ENCODE measurements around the gene GPD1L. TPM values are rescaled to one million over a fixed set of nuclear protein-coding genes. Genes with fewer than 3 reads are reported as not detected.

GPD1L gene
- total RNA-seq, 1 experiment from 2014 or later, result 2.8 TPM

DNA sequence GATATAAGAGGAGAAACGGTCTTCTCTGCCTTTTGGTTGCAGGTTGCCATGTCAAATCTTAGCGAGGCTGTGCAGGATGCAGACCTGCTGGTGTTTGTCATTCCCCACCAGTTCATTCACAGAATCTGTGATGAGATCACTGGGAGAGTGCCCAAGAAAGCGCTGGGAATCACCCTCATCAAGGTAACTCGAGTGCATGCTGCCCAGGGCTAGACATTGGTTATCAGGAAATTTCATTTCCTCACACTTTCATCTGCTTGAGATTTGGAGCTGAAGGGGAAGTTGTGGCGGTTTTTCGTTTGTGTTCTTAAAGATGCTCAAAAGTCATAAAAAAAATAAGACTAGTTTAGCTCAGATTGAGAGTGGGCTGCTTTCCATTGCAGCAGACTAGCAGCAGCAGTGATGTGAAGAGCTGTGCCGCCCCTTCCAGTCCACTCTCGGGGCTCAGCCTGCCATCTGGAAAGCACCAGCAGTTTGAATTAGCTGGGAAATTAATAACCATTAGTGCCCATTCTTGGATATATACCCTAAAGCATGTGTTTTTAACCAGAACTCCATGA is 32.2 kb downstream of the GPD1L start:
- H3K27me3 ChIP-seq (ENCODE audit: control insufficient read depth, insufficient read depth, low read length), result no peaks in the 10 kb centered on the region
- H3K4me3 ChIP-seq (ENCODE audit: insufficient read depth, low read depth, low read length), result no peak overlapping the region
- DNase-seq, result no peak
- H3K36me3 ChIP-seq (replicated peaks; ENCODE audit: control insufficient read depth, insufficient read depth, low read length), result no peaks in the 10 kb centered on the region

DNA sequence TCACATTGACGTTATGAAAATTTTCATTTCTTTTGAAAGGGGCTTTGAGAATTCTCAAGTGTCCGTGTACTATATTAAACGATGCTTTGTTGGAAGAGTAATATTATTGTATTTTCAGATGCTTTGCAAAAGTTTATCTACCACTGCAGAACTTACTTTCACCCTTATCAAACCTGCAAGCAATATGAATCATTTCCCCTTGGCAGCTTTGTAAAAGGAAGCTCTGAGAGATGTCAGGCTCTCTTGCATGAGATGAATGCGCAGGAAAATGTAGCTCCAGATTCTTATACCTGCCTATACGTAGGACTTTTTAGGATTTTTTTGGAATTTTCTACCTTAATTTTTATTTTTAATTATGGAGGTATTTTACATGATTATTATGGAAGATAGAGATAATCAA is 34.5 kb downstream of the GPD1L start:
- H3K36me3 ChIP-seq (replicated peaks; ENCODE audit: control insufficient read depth, insufficient read depth, low read length), result no peaks in the 10 kb centered on the region
- no peak for DNase-seq
- no peaks in the 10 kb centered on the region for H3K27me3 ChIP-seq (ENCODE audit: control insufficient read depth, insufficient read depth, low read length)
- H3K4me3 ChIP-seq (ENCODE audit: insufficient read depth, low read depth, low read length), result no peak overlapping the region

DNA sequence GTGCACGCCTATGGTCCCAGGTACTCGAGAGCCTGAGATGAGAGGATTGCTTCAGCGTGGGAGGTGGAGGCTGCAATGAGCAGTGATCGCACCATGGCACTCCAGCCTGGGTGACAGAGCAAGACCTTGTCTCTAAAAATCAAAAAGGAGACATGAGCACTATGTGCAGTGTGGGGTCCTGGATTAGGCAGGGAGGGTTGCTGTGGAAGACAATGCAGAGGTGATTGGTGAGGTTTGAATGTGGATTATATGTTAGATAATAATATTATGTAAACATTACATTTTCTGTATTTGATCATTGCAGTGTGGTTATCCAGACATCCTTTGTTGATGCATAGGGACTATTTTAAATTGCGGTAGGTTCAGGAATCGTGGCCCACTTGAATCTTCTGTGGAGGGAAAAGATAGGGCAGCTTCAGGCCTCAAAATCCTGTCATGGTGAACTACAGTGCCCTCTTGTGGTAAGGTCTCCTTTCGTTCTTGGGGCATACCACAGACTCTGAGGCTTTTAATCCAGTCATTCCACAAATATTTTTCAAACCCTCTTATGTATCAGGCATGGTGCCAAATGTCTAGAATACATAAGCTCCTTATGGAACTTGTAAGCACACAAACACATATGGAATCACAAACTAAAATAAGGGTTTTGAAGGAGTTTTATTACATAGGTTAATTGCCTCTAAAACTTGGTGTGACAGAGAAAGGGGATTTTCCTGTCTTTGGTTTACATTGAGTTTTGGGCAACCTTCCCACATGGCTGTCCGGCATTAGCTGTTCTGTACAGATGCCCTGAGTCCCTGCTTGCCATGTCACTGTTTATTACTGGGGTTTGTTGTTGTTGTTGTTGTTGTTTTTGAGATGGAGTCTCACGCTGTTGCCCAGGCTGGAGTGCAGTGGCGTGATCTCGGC is 37.7 kb downstream of the GPD1L start:
- no peaks in the 10 kb centered on the region for H3K36me3 ChIP-seq (replicated peaks; ENCODE audit: control insufficient read depth, insufficient read depth, low read length)
- DNase-seq, result no peak
- H3K27me3 ChIP-seq (ENCODE audit: control insufficient read depth, insufficient read depth, low read length), result no peaks in the 10 kb centered on the region; the same call in 1 of the 2 replicates
- no peak overlapping the region for H3K4me3 ChIP-seq (ENCODE audit: insufficient read depth, low read depth, low read length)

DNA sequence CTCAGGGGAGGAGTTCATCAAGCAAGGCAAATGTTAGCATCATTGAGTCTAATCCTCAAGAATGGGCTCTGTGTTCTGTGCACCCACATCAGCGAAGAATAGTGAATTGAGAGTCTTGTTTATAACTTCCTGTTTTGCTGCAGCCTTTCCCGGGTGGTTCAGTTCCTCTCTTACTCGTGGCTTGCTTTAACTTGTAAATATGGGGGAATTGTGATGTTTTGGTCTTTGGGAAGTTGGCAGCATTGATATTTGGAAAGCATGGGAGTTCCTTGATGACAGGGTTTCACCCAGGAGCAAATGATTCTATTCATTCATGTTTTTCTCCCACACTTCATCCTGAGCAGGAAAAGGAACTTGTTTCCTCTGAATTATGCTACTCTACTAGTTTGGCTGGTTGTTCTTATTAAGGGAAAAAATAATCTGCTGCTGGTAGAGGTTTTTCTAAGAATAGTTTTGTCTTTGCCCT is 40.4 kb downstream of the GPD1L start:
- no peaks in the 10 kb centered on the region; the same call in 1 of the 2 replicates for H3K27me3 ChIP-seq (ENCODE audit: control insufficient read depth, insufficient read depth, low read length)
- no peak for DNase-seq
- no peaks in the 10 kb centered on the region for H3K36me3 ChIP-seq (replicated peaks; ENCODE audit: control insufficient read depth, insufficient read depth, low read length)
- H3K4me3 ChIP-seq (ENCODE audit: insufficient read depth, low read depth, low read length), result no peak overlapping the region

DNA sequence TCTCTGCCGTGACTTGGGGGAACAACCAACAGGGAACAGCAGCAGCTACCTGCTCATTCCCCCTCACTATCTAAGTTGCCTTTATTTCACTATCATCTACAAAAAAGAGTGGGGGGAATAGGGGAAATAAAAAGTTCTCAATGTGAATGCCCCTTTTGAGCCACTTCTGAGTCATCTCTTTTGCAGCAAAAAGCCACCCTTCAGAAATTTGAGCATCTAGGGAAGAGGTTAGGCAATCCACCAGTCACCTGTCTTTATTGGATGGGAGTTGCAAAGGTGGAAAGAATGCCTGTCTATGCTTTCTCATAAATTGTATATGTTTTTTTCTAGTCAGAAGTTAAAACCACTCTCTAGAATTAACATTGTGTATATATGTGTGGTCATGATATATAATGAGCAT is 41.1 kb downstream of the GPD1L start:
- no peak overlapping the region for H3K4me3 ChIP-seq (ENCODE audit: insufficient read depth, low read depth, low read length)
- peak; percentile 7 for DNase-seq

DNA sequence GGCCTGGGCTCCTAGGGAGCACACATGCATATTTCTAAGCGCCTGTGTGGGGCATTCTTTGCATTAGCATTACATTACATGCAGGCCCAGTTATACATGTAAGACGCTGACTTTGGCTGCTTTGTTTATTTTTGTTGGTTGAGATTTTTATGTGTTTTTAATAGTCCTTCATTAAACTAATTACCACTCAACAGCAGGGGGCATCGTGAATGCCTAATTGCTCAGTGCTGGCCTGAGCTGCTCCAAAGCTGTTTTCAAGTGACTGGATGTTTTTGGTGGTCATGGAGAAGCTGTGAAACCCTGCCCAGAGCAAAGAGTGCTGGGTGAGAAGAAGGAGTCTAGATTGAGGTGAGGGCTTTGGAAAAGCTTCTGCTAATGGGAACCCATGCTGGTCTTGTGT is 41.5 kb downstream of the GPD1L start:
- DNase-seq, result peak; percentile 10
- H3K27me3 ChIP-seq (ENCODE audit: control insufficient read depth, insufficient read depth, low read length), result no peaks in the 10 kb centered on the region; the same call in 1 of the 2 replicates
- H3K36me3 ChIP-seq (replicated peaks; ENCODE audit: control insufficient read depth, insufficient read depth, low read length), result no peaks in the 10 kb centered on the region
- no peak overlapping the region for H3K4me3 ChIP-seq (ENCODE audit: insufficient read depth, low read depth, low read length)

More for the DNA sequence above, 41.1 kb downstream of the GPD1L start:
- Histone ChIP-seq H3K27me3 (ENCODE audit: control insufficient read depth, insufficient read depth, low read length) (no peaks in the 10 kb centered on the region; the same call in 1 of the 2 replicates), H3K36me3 (replicated peaks; ENCODE audit: control insufficient read depth, insufficient read depth, low read length) (no peaks in the 10 kb centered on the region)

DNA sequence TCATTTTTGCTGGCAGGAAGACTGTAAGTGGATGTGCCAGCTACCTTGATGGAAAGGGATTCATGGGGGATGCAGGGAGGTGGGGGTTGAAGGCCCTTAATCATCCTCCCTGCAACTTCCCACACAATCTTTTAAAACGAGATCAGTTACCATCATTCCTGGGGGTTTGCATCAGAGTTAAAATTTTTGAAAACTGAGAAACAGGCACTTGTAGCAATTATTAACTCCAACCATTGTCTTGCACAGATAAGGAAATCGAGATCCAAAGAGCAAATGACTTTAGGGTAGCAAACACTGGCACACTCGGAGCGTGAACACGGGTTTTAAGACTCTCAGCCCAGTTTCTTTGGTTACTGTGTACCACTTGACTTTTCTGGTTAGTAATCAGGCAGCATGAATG is 41.9 kb downstream of the GPD1L start:
- no peak for DNase-seq
- Histone ChIP-seq H3K36me3 (replicated peaks; ENCODE audit: control insufficient read depth, insufficient read depth, low read length) (no peaks in the 10 kb centered on the region), H3K4me3 (ENCODE audit: insufficient read depth, low read depth, low read length) (no peak overlapping the region), H3K27me3 (ENCODE audit: control insufficient read depth, insufficient read depth, low read length) (no peaks in the 10 kb centered on the region; the same call in 1 of the 2 replicates)

DNA sequence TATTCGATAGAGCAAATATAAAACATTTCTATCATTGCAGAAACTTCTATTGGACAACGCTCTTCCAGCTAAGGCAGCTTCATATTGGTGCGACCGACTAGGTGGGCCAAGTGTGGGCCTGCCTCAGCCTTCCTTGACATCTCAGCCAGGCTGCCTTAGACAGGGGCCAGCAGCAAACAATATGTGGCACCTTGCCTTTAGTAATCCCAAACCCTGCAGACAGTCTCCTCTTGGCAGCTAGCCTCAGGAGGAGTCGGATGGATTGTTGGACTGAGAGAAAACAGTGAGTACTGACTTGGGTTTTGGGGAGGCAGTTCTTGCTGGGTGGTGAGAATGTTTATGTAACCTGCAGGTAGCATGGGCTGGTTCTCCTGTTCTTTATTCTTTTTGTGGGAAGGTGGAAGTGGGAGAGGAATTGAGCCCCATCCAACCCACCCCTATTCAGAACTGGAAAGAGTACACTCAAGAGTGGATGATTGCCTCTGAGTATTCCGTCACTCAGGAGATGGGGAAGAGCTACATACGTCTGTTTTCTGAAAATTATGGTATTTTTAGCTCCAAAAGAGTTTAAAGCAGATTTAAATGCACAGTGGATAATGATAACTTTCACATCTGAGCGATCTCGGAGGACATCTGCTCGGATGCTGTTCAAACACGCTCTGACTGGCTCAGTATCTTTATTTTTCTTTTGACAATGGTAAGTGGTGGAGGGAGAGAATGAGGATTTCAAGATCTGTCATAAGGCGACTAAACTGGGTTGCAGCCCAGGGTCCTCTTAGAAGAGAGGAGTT is 47.2 kb downstream of the GPD1L start:
- no peak for DNase-seq
- H3K27me3 ChIP-seq (ENCODE audit: control insufficient read depth, insufficient read depth, low read length), result no peaks in the 10 kb centered on the region
- no peaks in the 10 kb centered on the region for H3K36me3 ChIP-seq (replicated peaks; ENCODE audit: control insufficient read depth, insufficient read depth, low read length)
- no peak overlapping the region for H3K4me3 ChIP-seq (ENCODE audit: insufficient read depth, low read depth, low read length)

DNA sequence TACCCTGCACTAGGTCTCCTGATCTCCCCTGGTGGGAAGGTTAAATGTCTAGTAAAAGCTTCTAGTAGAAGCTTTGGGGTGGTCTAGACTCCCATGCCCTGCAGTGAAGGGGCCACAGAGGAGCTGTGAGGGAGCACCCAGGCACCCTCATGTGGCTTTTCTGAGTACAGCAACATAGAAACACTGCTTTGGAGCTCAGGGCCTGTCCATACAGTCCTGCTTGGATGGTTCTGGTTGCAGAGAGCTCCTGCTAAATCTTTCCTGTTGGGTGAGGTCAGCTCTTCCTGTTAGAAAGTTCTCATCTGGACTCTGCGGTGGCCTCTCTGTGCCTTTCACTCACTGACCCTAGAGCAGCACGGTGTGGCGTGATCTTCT is 47.8 kb downstream of the GPD1L start:
- peak; percentile 64 for DNase-seq
- no peaks in the 10 kb centered on the region for H3K36me3 ChIP-seq (replicated peaks; ENCODE audit: control insufficient read depth, insufficient read depth, low read length)
- no peaks in the 10 kb centered on the region for H3K27me3 ChIP-seq (ENCODE audit: control insufficient read depth, insufficient read depth, low read length)
- H3K4me3 ChIP-seq (ENCODE audit: insufficient read depth, low read depth, low read length), result no peak overlapping the region

DNA sequence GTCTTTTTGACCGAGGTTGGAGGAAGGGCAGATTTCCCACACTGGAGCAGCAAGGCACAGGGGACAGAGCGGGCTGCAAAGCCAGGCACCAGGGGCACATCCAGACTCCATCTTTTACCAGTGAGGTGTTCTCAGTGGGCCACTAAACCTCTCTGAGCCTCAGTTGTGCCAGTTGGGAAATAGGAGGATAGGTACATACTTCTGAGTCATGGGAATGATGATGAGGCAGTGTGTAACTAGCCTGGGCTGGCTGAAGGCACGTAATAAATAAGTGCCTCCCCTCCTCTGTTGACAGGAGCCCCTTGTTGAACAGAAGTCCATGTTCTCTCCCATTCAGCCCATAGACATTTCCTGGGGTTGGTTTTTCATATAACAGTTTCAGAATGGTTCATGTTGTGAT is 48.7 kb downstream of the GPD1L start:
- H3K4me3 ChIP-seq (ENCODE audit: insufficient read depth, low read depth, low read length), result no peak overlapping the region

DNA sequence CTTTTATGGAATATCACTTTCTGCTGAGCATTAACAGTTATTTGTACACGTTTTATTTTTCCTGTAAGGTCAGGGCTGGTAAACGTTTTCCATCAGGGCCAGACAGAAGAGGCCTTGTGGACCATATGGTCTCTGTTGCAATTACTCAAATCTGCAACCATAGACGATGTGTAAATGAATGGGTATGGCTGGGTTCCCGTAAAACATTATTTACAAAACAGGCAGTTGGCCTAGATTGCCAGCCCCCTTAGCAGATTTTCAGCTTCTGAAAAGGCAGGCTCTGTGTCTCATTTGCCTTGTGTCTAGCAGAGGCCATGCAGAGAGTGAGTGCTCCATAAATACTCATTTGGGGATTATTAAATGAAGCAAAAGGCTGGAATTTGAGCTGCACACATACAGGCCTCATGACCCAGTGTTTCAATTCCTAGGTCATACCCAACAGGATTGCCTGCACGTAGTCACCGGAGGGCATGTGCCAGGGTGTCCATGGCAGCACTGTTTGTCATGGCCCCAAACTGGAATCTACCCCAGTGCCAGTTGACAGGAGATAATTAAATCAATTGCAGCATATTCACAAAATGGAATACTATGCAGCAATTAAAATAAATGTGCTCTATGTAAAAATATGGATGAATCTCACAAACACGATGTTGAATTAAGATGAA is 51.3 kb downstream of the GPD1L start:
- Histone ChIP-seq H3K4me3 (ENCODE audit: insufficient read depth, low read depth, low read length) (no peak overlapping the region), H3K27me3 (ENCODE audit: control insufficient read depth, insufficient read depth, low read length) (no peaks in the 10 kb centered on the region), H3K36me3 (replicated peaks; ENCODE audit: control insufficient read depth, insufficient read depth, low read length) (no peaks in the 10 kb centered on the region)
- DNase-seq, result no peak

More for the DNA sequence above, 48.7 kb downstream of the GPD1L start:
- no peaks in the 10 kb centered on the region for H3K36me3 ChIP-seq (replicated peaks; ENCODE audit: control insufficient read depth, insufficient read depth, low read length)
- H3K27me3 ChIP-seq (ENCODE audit: control insufficient read depth, insufficient read depth, low read length), result no peaks in the 10 kb centered on the region
- DNase-seq, result no peak

DNA sequence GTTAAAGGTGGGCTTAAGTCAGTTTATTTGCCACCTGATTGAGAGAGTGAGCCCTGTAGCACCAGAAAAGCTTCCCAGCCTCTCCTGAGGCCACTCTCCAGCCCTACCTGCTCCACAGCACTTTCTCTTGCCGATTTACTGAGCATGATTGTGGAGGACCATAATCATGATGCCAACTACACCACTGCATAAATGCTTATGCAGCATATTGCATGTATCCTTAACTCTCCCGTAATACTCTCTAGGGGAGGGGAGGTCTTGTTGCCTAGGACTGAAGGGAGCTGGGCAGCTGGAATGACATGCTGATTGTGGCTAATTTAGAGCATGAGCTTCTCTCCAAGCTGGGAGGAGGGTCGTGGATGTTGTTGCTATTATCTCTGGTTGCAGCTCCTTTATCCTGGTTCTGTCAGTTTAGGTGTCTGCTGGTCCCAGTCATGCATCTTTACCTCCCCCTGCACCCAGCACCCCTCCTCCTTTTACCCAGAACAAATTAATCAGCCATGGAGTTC is 54.3 kb downstream of the GPD1L start:
- no peak for DNase-seq

DNA sequence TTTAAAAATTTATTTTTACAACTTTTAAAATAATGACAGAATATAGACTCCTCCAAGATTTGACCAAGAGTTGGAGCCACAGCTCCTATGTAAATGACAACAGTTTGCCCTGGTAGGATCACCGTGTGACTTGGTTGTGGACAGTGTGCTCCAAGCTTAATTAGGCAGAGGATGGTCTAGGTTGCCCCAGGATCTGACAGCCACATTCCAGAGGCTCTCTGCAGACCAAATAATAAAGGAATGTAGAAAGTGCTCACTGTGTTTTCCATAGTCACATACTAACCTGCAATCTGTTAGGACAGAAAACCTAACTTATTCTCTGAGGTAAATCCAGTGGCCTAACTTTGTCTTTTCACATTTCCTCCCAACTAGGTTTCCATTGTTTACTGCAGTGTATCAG is 59.0 kb downstream of the GPD1L start:
- H3K27me3 ChIP-seq (ENCODE audit: control insufficient read depth, insufficient read depth, low read length), result no peaks in the 10 kb centered on the region
- no peaks in the 10 kb centered on the region for H3K36me3 ChIP-seq (replicated peaks; ENCODE audit: control insufficient read depth, insufficient read depth, low read length)
- no peak overlapping the region for H3K4me3 ChIP-seq (ENCODE audit: insufficient read depth, low read depth, low read length)
- no peak for DNase-seq

More for the DNA sequence above, 54.3 kb downstream of the GPD1L start:
- Histone ChIP-seq H3K4me3 (ENCODE audit: insufficient read depth, low read depth, low read length) (no peak overlapping the region), H3K27me3 (ENCODE audit: control insufficient read depth, insufficient read depth, low read length) (no peaks in the 10 kb centered on the region), H3K36me3 (replicated peaks; ENCODE audit: control insufficient read depth, insufficient read depth, low read length) (no peaks in the 10 kb centered on the region)

DNA sequence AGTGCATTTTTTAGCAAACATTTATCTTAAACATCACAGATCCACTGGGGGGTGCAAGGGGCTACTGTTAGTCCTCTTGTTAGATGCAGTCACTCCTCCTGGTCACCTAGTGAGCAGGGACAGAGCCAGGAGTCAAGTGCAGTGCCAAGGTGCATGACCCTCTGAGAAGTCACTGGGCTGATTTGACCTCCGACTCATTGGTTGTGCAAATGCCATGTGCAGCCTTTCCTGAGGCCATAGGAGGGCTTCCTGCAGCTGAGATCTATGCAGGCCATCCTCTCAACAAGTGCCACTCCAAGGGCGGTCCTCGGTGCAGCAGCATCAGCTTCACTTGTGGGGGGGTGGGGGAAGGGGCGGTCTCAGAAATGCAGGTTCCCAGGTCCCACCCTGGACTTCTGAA is 60.2 kb downstream of the GPD1L start:
- no peak overlapping the region for H3K4me3 ChIP-seq (ENCODE audit: insufficient read depth, low read depth, low read length)
- no peaks in the 10 kb centered on the region for H3K27me3 ChIP-seq (ENCODE audit: control insufficient read depth, insufficient read depth, low read length)
- DNase-seq, result no peak
- H3K36me3 ChIP-seq (replicated peaks; ENCODE audit: control insufficient read depth, insufficient read depth, low read length), result no peaks in the 10 kb centered on the region

Data from H7 (cell line).